Endodermal cell (in vitro differentiated cells): Measurements from ENCODE around the gene CLCF1. TPM values are rescaled to one million over a fixed set of nuclear protein-coding genes. Genes with fewer than 3 reads are reported as not detected.

Source experiments
- DNase-seq: peaks from one replicate; pipeline ENCODE4 v3.0.0-alpha.2; 2017
- H3K27ac ChIP-seq: 2 replicates; pipeline ENCODE4 v1.5.1; 2013; ENCODE audit warnings: mild to moderate bottlenecking, low read depth, low read length, moderate library complexity
- H3K27me3 ChIP-seq: 2 replicates; pipeline ENCODE4 v1.6.1; 2013; ENCODE audit warnings: mild to moderate bottlenecking, low read length, moderate library complexity; ENCODE audit not compliant: insufficient read depth, control insufficient read depth, poor library complexity, severe bottlenecking
- H3K36me3 ChIP-seq: 2 replicates; pipeline ENCODE4 v1.7.0; 2013; ENCODE audit warnings: mild to moderate bottlenecking, low read length, moderate library complexity; ENCODE audit not compliant: control insufficient read depth, insufficient read depth
- H3K4me1 ChIP-seq: one replicate; pipeline ENCODE4 v1.7.0; 2013; ENCODE audit warnings: low read length; ENCODE audit not compliant: control insufficient read depth, insufficient read depth
- H3K4me3 ChIP-seq: 2 replicates; pipeline ENCODE4 v1.5.1; 2013; ENCODE audit warnings: mild to moderate bottlenecking, low read length, moderate library complexity
- H3K9ac ChIP-seq: 2 replicates; pipeline ENCODE4 v1.6.1; 2013; ENCODE audit warnings: mild to moderate bottlenecking, low read length, moderate library complexity; ENCODE audit not compliant: poor library complexity, severe bottlenecking; ENCODE audit errors: extremely low read depth
- H3K9me3 ChIP-seq: 2 replicates; pipeline ENCODE4 v1.6.1; 2013; ENCODE audit warnings: mild to moderate bottlenecking, low read length, moderate library complexity; ENCODE audit not compliant: control insufficient read depth
- H3K27ac Mint-ChIP-seq: 2 replicates; pipeline ENCODE4 v1.8.0; 2020; ENCODE audit warnings: mixed read lengths
- H3K27me3 Mint-ChIP-seq: 2 replicates; pipeline ENCODE4 v1.8.0; 2021; ENCODE audit warnings: mild to moderate bottlenecking, mixed read lengths; ENCODE audit not compliant: insufficient read depth
- H3K36me3 Mint-ChIP-seq: 2 replicates; pipeline ENCODE4 v1.8.0; 2020; ENCODE audit warnings: low read depth, mixed read lengths
- H3K4me1 Mint-ChIP-seq: 2 replicates; pipeline ENCODE4 v1.8.0; 2020; ENCODE audit warnings: mixed read lengths
- H3K4me3 Mint-ChIP-seq: 2 replicates; pipeline ENCODE4 v1.8.0; 2020; ENCODE audit warnings: mild to moderate bottlenecking, moderate library complexity, mixed read lengths
- H3K9me3 Mint-ChIP-seq: 2 replicates; pipeline ENCODE4 v1.8.0; 2020; ENCODE audit warnings: mild to moderate bottlenecking, mixed read lengths
- CTCF ChIP-seq: fragments of 200-600 bp; sonication (generic); conservative IDR thresholded peaks from 2 replicates; pipeline ENCODE4 v1.5.0; 2021; ENCODE audit warnings: antibody characterized with exemption, mild to moderate bottlenecking
- WGBS, 2 experiments: methylation state at CpG; one replicate each; pipeline versions ENCODE4 v1.1.5 to v1.1.7; 2013; ENCODE audit warnings: missing lambda C conversion rate in 2 of 2, mixed read lengths in 1 of 2; ENCODE audit not compliant: insufficient coverage in 1 of 2, insufficient read length in 1 of 2; 5-methylcytosine and 5-hydroxymethylcytosine counted together
- total RNA-seq, 2 donors: library from RNA; stranded (reverse); fragmentation: NEBNext Ultra II Directional in 1 of 2; extraction: Animal tissue kit (Norgen Biotek cat#: 25700) in 1 of 2; gene quantifications; 2 replicates in 1 of 2; 3 replicates in 1 of 2; pipeline ENCODE4 v1.2.1, GENCODE V29; 2021

CLCF1 gene
- total RNA-seq, 2 donors from 2014 or later: 3.6 to 4.8 TPM

GRCh38 chr11:67387518-67387917 is 14.1 kb upstream of the CLCF1 start:
- Histone ChIP-seq H3K36me3 (no peaks in the 10 kb centered on the region), H3K4me1 (no peaks in the 10 kb centered on the region), H3K27me3 (peaks cover 9% of the 10 kb centered on the region), H3K27ac (no peak overlapping the region), H3K9ac (no peak overlapping the region), H3K9me3 (no peaks in the 10 kb centered on the region), H3K4me3 (no peak overlapping the region)
- H3K4me3 Mint-ChIP-seq: no peak overlapping the region
- no peak for TF ChIP-seq CTCF
- no peaks in the 10 kb centered on the region for H3K9me3 Mint-ChIP-seq
- H3K36me3 Mint-ChIP-seq: no peaks in the 10 kb centered on the region
- peaks cover 22% of the 10 kb centered on the region for H3K4me1 Mint-ChIP-seq
- DNase-seq: peak; percentile 62
- H3K27me3 Mint-ChIP-seq: peaks cover 18% of the 10 kb centered on the region
- WGBS, 2 experiments: 73 to 83% methylated on average over 1 to 6 of the region's 6 CpGs
- H3K27ac Mint-ChIP-seq: no peak overlapping the region

GRCh38 chr11:67387069-67387468 is 13.7 kb upstream of the CLCF1 start:
- Histone ChIP-seq H3K27ac (no peak overlapping the region), H3K9ac (no peak overlapping the region), H3K4me1 (no peaks in the 10 kb centered on the region), H3K4me3 (no peak overlapping the region), H3K9me3 (no peaks in the 10 kb centered on the region), H3K27me3 (peaks cover 9% of the 10 kb centered on the region), H3K36me3 (no peaks in the 10 kb centered on the region)
- no peaks in the 10 kb centered on the region for H3K9me3 Mint-ChIP-seq
- DNase-seq: peak; percentile 58
- TF ChIP-seq CTCF: no peak
- no peak overlapping the region for H3K27ac Mint-ChIP-seq
- 53 to 61% methylated on average over 5 to 9 of the region's 9 CpGs for WGBS, 2 experiments
- no peaks in the 10 kb centered on the region for H3K36me3 Mint-ChIP-seq
- peaks cover 19% of the 10 kb centered on the region for H3K27me3 Mint-ChIP-seq
- peaks cover 20% of the 10 kb centered on the region for H3K4me1 Mint-ChIP-seq
- H3K4me3 Mint-ChIP-seq: no peak overlapping the region

GRCh38 chr11:67384851-67385366 is 11.5 kb upstream of the CLCF1 start:
- no peak overlapping the region for H3K9ac ChIP-seq
- Mint-ChIP-seq H3K36me3 (no peaks in the 10 kb centered on the region), H3K4me1 (peaks cover 20% of the 10 kb centered on the region), H3K9me3 (no peaks in the 10 kb centered on the region), H3K27ac (no peak overlapping the region), H3K27me3 (peaks cover 30% of the 10 kb centered on the region), H3K4me3 (no peak overlapping the region)
- no peak for TF ChIP-seq CTCF
- WGBS, 2 experiments: 89 to 100% methylated on average over 3 of the region's 3 CpGs
- no peaks in the 10 kb centered on the region for H3K36me3 ChIP-seq
- no peaks in the 10 kb centered on the region for H3K4me1 ChIP-seq
- H3K4me3 ChIP-seq: no peak overlapping the region
- H3K27ac ChIP-seq: no peak overlapping the region
- no peaks in the 10 kb centered on the region for H3K9me3 ChIP-seq
- H3K27me3 ChIP-seq: peaks cover 9% of the 10 kb centered on the region
- DNase-seq: no peak
